Omental fat pad (tissue), 4 donors: ENCODE results near the gene FRYL. TPM values are rescaled to one million over a fixed set of nuclear protein-coding genes. Genes with fewer than 3 reads are reported as not detected.
"Not testable (repeated sequence)": the region's sequence is repeated elsewhere in the genome, so short reads cannot be mapped to it uniquely, and the experiment has no call there.

Experiments used
- ATAC-seq: fragments of 150-250 bp; one replicate; pipeline ENCODE4 v1.9.1; 2016; ENCODE audit warnings: mild to moderate bottlenecking, moderate library complexity; ENCODE audit not compliant: low FRiP score
- DNase-seq: peaks from one replicate; pipeline ENCODE4 v3.0.0-alpha.2; 2019; ENCODE audit warnings: low spot score
- CTCF ChIP-seq, 3 donors: fragments of 450-650 bp; IDR thresholded peaks; one replicate each; pipeline ENCODE4 v1.5.1; 2016 to 2017; ENCODE audit warnings: antibody characterized with exemption in 3 of 3, mild to moderate bottlenecking in 3 of 3, moderate library complexity in 2 of 3
- total RNA-seq, 4 donors: library from RNA; depleted of rRNA; stranded (reverse); fragments of >200 nt; gene quantifications; one replicate each; pipeline ENCODE4 v1.1.0, GENCODE V29; 2016

FRYL gene
- total RNA-seq, 4 donors from 2014 or later, result 45.2 to 143 (median 48.7) TPM

DNA sequence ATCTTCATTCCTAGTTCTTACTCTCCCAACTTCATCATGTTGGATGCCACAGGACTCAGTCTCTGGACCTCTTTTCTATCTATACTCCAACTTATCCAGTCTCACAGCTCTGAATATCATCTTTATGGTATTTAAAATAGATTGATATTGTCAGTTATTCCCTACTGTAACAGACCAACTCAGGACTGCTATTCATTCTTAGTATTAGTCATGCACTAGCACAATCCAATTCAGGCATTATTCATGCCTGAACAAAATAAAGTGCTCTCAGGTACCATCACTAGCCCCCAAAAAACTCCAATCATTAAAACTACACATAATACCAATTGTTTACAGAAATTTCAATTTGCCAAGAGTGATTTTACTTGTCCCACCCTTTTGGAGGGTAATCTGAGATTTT lies 37.7 kb downstream of the FRYL start:
- DNase-seq (no peak), ATAC-seq (no peak)
- no peak for TF ChIP-seq CTCF (IDR thresholded peaks at IDR 0.05)

DNA sequence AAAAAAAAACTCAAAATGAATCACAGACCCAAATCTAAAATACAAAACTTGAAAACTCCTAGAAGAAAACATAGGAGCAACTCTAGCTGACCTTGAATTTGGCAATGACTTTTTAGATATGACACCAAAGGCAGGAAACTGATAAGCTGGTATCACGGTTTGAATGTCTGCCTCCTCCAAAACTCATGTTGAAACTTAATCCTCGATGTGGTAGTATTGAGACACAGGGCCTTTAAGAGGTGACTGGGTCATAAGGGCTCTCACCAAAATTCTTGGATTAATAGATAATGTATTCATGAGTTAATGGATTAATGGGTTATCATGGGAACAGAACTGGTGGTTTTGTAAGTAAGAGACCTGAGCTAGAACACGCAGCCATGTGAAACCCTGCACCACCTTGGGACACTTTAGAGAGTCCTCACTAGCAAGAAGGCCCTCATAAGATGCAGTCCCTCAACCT lies 40.5 kb downstream of the FRYL start:
- ATAC-seq, result no peak
- no peak for DNase-seq
- TF ChIP-seq CTCF (IDR thresholded peaks at IDR 0.05), result no peak

GRCh38 chr4:48738856-48739255 lies 41.2 kb downstream of the FRYL start:
- no peak for TF ChIP-seq CTCF (IDR thresholded peaks at IDR 0.05)
- DNase-seq (no peak), ATAC-seq (no peak)

DNA sequence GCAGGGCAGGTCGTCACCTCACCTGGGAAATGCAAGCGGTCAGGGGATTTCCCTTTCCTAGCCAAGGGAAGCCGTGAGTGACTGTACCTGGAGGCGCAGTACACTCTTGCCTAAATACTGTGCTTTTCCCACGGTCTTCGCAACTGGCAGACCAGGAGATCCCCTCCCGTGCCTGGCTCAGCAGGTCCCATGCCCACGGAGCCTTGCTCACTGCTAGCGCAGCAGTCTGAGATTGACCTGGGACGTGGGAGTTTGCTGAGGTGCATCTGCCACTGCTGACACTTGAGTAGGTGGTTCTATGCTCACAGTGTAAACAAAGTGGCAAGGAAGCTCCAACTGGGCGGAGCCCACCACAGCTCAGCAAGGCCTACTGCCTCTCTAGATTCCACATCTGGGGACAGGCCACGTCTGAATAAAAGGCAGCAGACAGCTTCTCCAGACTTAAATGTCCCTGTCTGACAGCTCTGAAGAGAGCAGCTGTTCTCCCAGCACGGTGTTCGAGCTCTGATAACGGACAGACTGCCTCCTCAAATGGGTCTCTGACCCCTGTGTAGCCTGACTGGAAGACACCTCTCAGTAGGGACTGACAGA lies 51.1 kb downstream of the FRYL start:
- not testable (repeated sequence) for DNase-seq

DNA sequence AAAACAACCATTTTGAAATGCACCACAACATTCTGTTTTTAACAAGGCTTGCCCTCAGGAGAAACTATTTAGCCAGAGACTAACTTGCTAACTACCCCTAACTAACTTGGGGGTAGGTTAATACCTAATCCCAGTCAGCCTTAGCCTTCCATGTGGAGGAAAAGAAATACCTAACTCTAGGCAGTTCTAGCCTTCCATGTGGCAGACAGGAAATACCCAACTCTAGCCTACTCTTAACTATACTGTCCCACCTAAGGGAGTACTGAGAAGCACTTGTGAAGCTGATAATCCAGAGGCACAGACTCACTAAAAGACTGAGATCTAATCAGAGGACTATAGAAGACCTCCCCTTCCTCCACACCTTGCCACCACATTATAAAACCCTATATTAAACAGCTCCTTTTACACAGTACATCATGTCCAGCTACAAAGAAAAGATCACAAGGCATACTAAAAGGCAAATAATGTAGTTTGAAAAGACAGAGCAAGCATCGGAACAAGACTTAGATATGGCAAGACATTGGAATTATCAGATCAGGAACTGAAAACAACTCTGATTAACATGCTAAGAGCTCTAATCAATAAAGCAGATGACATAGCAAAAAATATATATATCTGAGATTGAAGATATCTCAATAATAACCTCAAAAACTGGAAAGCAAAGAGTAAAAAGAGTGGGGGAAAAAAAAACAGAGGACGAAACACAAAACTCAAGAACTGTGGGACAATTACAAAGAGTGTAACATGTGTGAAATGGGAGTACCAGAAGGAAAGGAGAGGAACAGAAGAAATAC lies 52.2 kb downstream of the FRYL start:
- DNase-seq (no peak), ATAC-seq (no peak)
- no peak for TF ChIP-seq CTCF (IDR thresholded peaks at IDR 0.05)

More for the DNA sequence above, 51.1 kb downstream of the FRYL start:
- ATAC-seq, result not testable (repeated sequence)

DNA sequence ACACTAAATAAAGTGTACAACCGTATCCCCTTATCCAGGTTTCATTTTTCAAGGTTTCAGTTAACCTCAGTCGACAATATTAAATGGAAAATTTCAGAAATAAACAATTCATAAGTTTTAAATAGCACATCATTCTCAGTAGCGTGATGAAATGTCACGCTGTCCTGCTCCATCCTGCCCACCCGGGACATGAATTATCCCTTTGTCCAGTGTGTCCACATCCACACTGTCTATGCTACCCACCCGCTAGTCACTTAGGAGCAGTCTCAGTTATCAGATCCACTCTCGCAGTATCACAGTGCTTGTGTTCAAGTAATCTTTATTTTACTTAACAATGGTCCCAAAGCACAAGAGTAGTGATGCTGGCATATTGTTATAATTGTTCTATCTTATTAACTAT lies 54.7 kb downstream of the FRYL start:
- DNase-seq (no peak), ATAC-seq (no peak)
- TF ChIP-seq CTCF (IDR thresholded peaks at IDR 0.05), result no peak

- DNase-seq (no peak), ATAC-seq (no peak)
- TF ChIP-seq CTCF (IDR thresholded peaks at IDR 0.05), result no peak
These were observed 57.3 kb downstream of the FRYL start for GRCh38 chr4:48722509-48723446.
